Neural cell (in vitro differentiated cells): ENCODE results near the gene ZNF221.

ENCODE experiments used
- CTCF ChIP-seq: fragments of 450-650 bp; IDR thresholded peaks from 2 replicates; pipeline ENCODE4 v1.5.1; 2014; ENCODE audit warnings: antibody characterized with exemption, mild to moderate bottlenecking, moderate library complexity; ENCODE audit not compliant: poor library complexity, severe bottlenecking
- EP300 ChIP-seq: fragments of 450-650 bp; conservative IDR thresholded peaks from 2 replicates; pipeline ENCODE4 v1.6.1; 2014; ENCODE audit warnings: antibody characterized with exemption, mild to moderate bottlenecking, moderate library complexity; ENCODE audit not compliant: poor library complexity, severe bottlenecking
- EZH2 ChIP-seq: fragments of 200-600, 300-800 bp; shearing (Covaris generic), sonication (generic); IDR thresholded peaks from 2 replicates; pipeline ENCODE4 v1.6.1; 2014; ENCODE audit warnings: antibody characterized with exemption, low read length, borderline replicate concordance, mild to moderate bottlenecking; ENCODE audit not compliant: insufficient read depth, poor library complexity, severe bottlenecking
- MXI1 ChIP-seq: fragments of 450-650 bp; conservative IDR thresholded peaks from 2 replicates; pipeline ENCODE4 v1.6.1; 2014; ENCODE audit warnings: antibody characterized with exemption, mild to moderate bottlenecking; ENCODE audit not compliant: poor library complexity, severe bottlenecking
- POLR2AphosphoS5 ChIP-seq: IDR thresholded peaks from 2 replicates; pipeline ENCODE4 v1.6.1; 2012
- RAD21 ChIP-seq: fragments of 450-650 bp; conservative IDR thresholded peaks from 2 replicates; pipeline ENCODE4 v1.6.1; 2014; ENCODE audit warnings: antibody characterized with exemption, mild to moderate bottlenecking, moderate library complexity
- SMC3 ChIP-seq: fragments of 450-650 bp; conservative IDR thresholded peaks from 2 replicates; pipeline ENCODE4 v1.6.1; 2014; ENCODE audit warnings: antibody characterized with exemption, mild to moderate bottlenecking, moderate library complexity; ENCODE audit not compliant: poor library complexity
- TF ChIP-seq, protein P1 (sequence below): IDR thresholded peaks from 2 replicates; pipeline ENCODE4 v1.6.1; 2012; ENCODE audit warnings: borderline replicate concordance

GRCh38 chr19:43997631-43998290 lies 46.7 kb downstream of the ZNF221 start:
- TF ChIP-seq RAD21 (no peak), CTCF (no peak), SMC3 (no peak), EZH2 (no peak), MXI1 (no peak), POLR2AphosphoS5 (no peak), EP300 (no peak)
- TF ChIP-seq, protein P1, sequence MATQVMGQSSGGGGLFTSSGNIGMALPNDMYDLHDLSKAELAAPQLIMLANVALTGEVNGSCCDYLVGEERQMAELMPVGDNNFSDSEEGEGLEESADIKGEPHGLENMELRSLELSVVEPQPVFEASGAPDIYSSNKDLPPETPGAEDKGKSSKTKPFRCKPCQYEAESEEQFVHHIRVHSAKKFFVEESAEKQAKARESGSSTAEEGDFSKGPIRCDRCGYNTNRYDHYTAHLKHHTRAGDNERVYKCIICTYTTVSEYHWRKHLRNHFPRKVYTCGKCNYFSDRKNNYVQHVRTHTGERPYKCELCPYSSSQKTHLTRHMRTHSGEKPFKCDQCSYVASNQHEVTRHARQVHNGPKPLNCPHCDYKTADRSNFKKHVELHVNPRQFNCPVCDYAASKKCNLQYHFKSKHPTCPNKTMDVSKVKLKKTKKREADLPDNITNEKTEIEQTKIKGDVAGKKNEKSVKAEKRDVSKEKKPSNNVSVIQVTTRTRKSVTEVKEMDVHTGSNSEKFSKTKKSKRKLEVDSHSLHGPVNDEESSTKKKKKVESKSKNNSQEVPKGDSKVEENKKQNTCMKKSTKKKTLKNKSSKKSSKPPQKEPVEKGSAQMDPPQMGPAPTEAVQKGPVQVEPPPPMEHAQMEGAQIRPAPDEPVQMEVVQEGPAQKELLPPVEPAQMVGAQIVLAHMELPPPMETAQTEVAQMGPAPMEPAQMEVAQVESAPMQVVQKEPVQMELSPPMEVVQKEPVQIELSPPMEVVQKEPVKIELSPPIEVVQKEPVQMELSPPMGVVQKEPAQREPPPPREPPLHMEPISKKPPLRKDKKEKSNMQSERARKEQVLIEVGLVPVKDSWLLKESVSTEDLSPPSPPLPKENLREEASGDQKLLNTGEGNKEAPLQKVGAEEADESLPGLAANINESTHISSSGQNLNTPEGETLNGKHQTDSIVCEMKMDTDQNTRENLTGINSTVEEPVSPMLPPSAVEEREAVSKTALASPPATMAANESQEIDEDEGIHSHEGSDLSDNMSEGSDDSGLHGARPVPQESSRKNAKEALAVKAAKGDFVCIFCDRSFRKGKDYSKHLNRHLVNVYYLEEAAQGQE, result no peak
